GM12864 (cell line): ENCODE measurements around the gene KRIT1.
"Not testable (repeated sequence)": the region's sequence is repeated elsewhere in the genome, so short reads cannot be mapped to it uniquely, and the experiment has no call there.

Experiments
- DNase-seq: peaks from one replicate; pipeline ENCODE4 v3.0.0-alpha.2; 2011; ENCODE audit warnings: low read depth
- H3K4me3 ChIP-seq: 2 replicates; pipeline ENCODE4 v1.5.1; 2011; ENCODE audit warnings: mild to moderate bottlenecking, low read depth, low read length, control low read depth
- TF ChIP-seq, protein P1 (sequence below): IDR thresholded peaks from 2 replicates; pipeline ENCODE4 v1.5.1; 2011; ENCODE audit warnings: low read depth, mild to moderate bottlenecking, moderate library complexity, low read length, control low read depth, inconsistent platforms; ENCODE audit errors: missing control alignments

Gene KRIT1

DNA sequence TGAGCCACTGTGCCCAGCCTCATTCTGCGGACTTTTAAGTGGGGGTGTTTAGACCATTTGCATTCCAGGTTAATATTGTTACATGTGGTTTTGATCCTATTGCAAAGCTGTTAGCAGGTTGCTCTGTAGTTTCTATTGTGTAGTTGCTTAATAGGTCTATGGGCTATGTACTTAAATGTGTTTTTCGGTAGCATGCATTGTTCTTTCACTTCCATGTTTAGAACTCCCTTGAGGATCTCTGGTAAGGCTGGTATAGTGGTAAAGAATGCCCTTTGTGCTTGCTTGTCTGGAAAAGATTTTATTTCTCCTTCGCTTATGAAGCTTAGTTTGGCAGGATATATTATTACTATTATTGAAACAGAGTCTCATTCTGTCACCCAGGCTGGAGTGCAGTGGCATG is 53.4 kb downstream of the KRIT1 start:
- TF ChIP-seq, protein P1, sequence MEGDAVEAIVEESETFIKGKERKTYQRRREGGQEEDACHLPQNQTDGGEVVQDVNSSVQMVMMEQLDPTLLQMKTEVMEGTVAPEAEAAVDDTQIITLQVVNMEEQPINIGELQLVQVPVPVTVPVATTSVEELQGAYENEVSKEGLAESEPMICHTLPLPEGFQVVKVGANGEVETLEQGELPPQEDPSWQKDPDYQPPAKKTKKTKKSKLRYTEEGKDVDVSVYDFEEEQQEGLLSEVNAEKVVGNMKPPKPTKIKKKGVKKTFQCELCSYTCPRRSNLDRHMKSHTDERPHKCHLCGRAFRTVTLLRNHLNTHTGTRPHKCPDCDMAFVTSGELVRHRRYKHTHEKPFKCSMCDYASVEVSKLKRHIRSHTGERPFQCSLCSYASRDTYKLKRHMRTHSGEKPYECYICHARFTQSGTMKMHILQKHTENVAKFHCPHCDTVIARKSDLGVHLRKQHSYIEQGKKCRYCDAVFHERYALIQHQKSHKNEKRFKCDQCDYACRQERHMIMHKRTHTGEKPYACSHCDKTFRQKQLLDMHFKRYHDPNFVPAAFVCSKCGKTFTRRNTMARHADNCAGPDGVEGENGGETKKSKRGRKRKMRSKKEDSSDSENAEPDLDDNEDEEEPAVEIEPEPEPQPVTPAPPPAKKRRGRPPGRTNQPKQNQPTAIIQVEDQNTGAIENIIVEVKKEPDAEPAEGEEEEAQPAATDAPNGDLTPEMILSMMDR: no peak
- no peak overlapping the region for H3K4me3 ChIP-seq
- DNase-seq: no peak

DNA sequence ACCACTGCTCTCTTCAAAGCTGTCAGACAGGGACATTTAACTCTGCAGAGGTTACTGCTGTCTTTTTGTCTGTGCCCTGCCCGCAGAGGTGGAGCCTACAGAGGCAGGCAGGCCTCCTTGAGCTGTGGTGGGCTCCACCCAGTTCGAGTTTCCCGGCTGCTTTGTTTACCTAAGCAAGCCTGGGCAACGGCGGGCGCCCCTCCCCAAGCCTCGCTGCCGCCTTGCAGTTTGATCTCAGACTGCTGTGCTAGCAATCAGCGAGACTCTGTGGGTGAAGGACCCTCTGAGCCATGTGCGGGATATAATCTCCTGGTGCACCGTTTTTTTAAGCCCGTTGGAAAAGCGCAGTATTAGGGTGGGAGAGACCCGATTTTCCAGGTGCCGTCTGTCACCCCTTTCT is 56.5 kb downstream of the KRIT1 start:
- not testable (repeated sequence) for H3K4me3 ChIP-seq, DNase-seq

- DNase-seq, H3K4me3 ChIP-seq: not testable (repeated sequence)
Measured at GRCh38 chr7:92184294-92184693, 61.4 kb downstream of the KRIT1 start.

DNA sequence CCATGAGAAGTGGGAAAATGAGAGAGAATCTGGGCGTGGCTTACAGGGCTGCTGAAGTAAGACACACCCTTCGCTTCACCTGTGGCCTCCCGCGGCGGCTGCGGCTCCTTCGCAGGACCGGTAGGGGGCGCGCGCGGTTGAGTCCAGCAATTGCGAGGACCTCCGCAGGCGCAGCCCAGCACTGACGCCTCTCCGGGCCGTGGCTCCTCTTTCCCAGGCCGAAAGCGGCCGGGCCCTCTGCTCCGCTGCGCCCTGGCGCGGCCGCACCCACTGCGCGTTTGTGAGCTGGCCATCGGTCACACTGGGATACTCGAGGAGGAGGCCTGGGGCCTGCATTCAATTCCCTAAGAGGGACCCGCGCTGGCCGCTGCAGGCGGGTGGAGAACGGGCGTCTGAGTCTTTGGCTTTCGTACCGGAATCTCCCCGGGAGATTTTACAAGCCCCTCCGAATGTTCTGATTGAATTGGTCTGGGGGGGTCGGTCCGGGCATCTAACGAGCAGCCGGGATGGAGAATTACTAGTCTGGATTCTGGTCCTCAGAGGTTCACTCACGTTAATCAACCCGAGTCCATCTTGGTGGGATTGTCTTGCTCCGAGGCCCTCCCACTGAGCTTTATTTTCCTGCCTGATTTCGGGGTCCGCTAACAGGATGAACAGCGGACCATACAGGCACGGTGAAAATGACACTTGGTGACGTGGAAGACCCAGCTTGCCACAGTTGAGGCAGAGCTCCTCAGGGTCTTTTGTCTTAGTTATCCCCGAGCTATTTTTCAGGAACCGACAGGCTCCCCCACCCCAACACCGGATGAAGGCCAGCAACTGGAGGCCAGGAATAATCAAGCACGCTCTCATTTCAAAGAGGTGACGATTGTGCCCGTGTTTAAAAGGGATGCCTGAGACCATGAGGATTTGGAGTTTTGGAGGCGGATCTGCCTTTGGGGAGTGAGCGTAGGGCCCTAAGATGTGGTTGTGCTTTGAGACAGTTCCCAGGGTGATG is 66.5 kb downstream of the KRIT1 start, which contains the start of gene LRRD1:
Gene LRRD1, minus strand, starts transcription at position 215 of the 997 bp plus-strand sequence. CDS start 13,940 bp downstream, outside the sequence.
- DNase-seq: peak; percentile 50
- TF ChIP-seq, protein P1: peak; percentile 89
- peak within 1 kb of the TSS; percentile 38 for H3K4me3 ChIP-seq

GRCh38 chr7:92177362-92177761 is 68.4 kb downstream of the KRIT1 start:
- H3K4me3 ChIP-seq: no peak overlapping the region
- DNase-seq: no peak
- TF ChIP-seq, protein P1: no peak

DNA sequence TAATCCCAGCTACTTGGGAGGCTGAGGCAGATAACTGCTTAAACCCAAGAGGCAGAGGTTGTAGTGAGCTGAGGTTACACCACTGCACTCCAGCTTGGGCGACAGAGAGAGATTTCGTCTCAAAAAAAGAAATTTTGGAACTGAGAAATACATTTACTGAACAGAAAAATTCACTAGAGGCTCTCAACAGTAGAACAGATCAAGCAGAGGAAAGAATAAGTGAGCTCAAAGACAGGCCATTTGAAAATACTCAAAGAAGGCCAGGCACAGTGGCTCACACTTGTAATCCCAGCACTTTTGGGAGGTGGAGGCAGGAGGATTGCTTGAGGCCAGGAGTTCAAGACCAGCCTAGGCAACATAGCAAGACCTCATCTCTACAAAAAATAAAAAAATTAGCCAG is 76.2 kb downstream of the KRIT1 start:
- DNase-seq: not testable (repeated sequence)

GRCh38 chr7:92161271-92161670 is 84.4 kb downstream of the KRIT1 start:
- DNase-seq: no peak
- TF ChIP-seq, protein P1: no peak
- no peak overlapping the region for H3K4me3 ChIP-seq

More for the DNA sequence above, 76.2 kb downstream of the KRIT1 start:
- not testable (repeated sequence) for H3K4me3 ChIP-seq

- DNase-seq: no peak
- no peak overlapping the region for H3K4me3 ChIP-seq
- TF ChIP-seq, protein P1: no peak
Measured at GRCh38 chr7:92158660-92159575, 86.8 kb downstream of the KRIT1 start.
